Mucosa of rectum (tissue), 2 donors: Measurements from ENCODE around the gene SCUBE2.

Experiments
- H3K27ac ChIP-seq, 2 donors: one replicate each; pipeline ENCODE4 v1.7.0; 2013; ENCODE audit warnings: inconsistent platforms in 2 of 2, low read depth in 2 of 2, low read length in 2 of 2
- H3K27me3 ChIP-seq, 2 donors: one replicate each; pipeline ENCODE4 v1.7.0; 2013; ENCODE audit warnings: low read length in 2 of 2; ENCODE audit not compliant: control insufficient read depth in 2 of 2, insufficient read depth in 2 of 2
- H3K36me3 ChIP-seq, 2 donors: one replicate each; pipeline ENCODE4 v1.7.0; 2013; ENCODE audit warnings: low read length in 2 of 2; ENCODE audit not compliant: control insufficient read depth in 2 of 2, insufficient read depth in 2 of 2
- H3K4me1 ChIP-seq, 2 donors: one replicate each; pipeline ENCODE4 v1.7.0; 2013; ENCODE audit warnings: low read length in 2 of 2, mild to moderate bottlenecking in 1 of 2; ENCODE audit not compliant: control insufficient read depth in 2 of 2, insufficient read depth in 2 of 2
- H3K4me3 ChIP-seq, 2 donors: one replicate each; pipeline ENCODE4 v1.7.0; 2013; ENCODE audit warnings: low read length in 2 of 2
- H3K9ac ChIP-seq, 2 donors: one replicate each; pipeline ENCODE4 v1.7.0; 2013; ENCODE audit warnings: low read length in 2 of 2, low read depth in 1 of 2, mild to moderate bottlenecking in 1 of 2
- H3K9me3 ChIP-seq, 2 donors: one replicate each; pipeline ENCODE4 v1.7.0; 2013; ENCODE audit warnings: low read length in 2 of 2; ENCODE audit not compliant: control insufficient read depth in 2 of 2
- donor health status: healthy.
- donor health status: Normal muscosa, but diverticular disease.

The SCUBE2 gene

DNA sequence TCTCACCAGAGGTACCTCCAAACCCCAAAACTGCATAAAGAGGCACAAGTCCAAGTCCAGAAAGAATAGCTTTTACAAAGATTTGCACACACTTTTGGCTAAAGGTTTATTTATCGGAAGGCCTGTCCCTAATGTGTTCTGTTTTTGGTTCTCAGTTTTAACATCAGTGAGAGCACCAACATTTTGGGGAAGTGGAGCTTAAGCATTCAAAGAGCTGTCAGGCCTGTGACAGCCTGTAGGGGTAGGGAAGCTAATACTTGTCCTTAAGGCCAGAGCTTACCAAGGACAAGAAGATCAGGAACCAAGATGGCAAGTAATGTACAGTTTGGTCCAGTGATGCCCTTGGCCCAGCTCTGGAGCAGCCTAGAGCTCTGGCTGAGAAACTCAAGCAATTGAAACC is 38.9 kb upstream of the SCUBE2 start:
- H3K27ac ChIP-seq: no peak overlapping the region

DNA sequence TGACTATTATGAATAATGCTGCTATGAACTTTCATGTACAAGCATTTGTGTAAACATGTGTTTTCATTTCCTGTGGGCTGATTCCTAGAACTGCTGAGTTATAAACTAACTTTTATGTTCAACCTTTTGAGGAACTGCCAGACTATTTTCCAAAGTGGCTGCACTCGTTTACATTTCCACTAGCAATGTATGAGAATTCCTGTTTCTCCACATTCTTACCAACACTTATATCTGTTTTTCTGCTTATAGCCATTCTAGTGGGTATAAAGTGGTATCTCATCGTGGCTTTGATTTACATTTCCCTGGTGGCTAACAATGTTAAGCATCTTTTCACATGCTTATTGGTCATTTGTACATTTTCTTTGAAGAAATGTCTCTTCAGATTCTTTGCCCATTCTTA is 35.2 kb upstream of the SCUBE2 start:
- Histone ChIP-seq H3K4me3 (no peak overlapping the region), H3K4me1 (peaks cover 0 to 3% of the 10 kb centered on the region in 2 donors), H3K9ac (no peak overlapping the region), H3K36me3 (no peaks in the 10 kb centered on the region), H3K27ac (no peak overlapping the region), H3K27me3 (no peaks in the 10 kb centered on the region), H3K9me3 (no peaks in the 10 kb centered on the region)

More for the DNA sequence above, 38.9 kb upstream of the SCUBE2 start:
- Histone ChIP-seq H3K4me1 (peaks cover 0 to under 1% of the 10 kb centered on the region in 2 donors), H3K9me3 (no peaks in the 10 kb centered on the region), H3K9ac (no peak overlapping the region), H3K4me3 (no peak overlapping the region), H3K27me3 (no peaks in the 10 kb centered on the region), H3K36me3 (no peaks in the 10 kb centered on the region)

DNA sequence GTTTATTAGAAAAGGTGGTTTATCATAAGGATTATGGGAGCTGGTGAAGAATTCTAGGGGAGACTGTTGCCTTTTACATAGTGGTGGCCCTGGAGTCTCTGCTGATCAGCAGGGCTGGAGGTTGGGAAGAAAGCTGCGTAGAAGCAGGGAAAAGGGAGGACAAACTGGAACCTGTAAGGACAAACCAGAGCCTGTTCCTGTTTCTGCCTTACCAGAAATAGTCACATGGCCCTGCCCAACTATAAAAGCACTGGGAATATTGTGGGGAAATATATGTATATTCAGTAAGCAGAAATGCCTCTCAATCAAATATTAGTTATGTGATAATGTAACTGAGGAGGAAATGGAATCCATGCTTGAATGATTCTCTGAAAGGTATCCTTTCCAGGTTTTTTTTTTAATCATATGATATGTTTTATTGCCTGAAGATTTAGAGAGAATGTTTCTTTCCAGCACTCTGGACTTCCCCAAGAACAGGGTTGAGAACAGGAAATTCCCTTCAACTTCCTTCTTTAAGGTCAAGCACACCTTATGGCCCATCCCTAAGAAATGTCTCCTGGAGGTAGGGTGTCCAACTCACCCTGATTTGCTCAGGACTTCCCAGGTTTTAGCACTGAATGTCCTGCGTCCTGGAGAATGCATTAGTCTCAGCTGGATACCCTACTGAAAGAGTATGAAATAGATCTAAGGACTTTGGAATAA is 33.9 kb upstream of the SCUBE2 start:
- no peak overlapping the region for H3K27ac ChIP-seq
- H3K9me3 ChIP-seq: no peaks in the 10 kb centered on the region
- H3K9ac ChIP-seq: no peak overlapping the region
- no peak overlapping the region for H3K4me3 ChIP-seq
- peaks cover 0 to 3% of the 10 kb centered on the region in 2 donors for H3K4me1 ChIP-seq
- no peaks in the 10 kb centered on the region for H3K27me3 ChIP-seq
- no peaks in the 10 kb centered on the region for H3K36me3 ChIP-seq

GRCh38 chr11:9123595-9124304 is 32.4 kb upstream of the SCUBE2 start:
- Histone ChIP-seq H3K36me3 (no peaks in the 10 kb centered on the region), H3K4me1 (peaks cover 0 to 3% of the 10 kb centered on the region in 2 donors), H3K27me3 (no peaks in the 10 kb centered on the region), H3K9me3 (no peaks in the 10 kb centered on the region), H3K9ac (no peak overlapping the region), H3K27ac (no peak overlapping the region), H3K4me3 (no peak overlapping the region)

GRCh38 chr11:9121469-9121796 is 30.0 kb upstream of the SCUBE2 start:
- no peaks in the 10 kb centered on the region for H3K9me3 ChIP-seq
- H3K4me1 ChIP-seq: peaks cover 0 to 3% of the 10 kb centered on the region in 2 donors
- no peaks in the 10 kb centered on the region for H3K27me3 ChIP-seq
- no peak overlapping the region for H3K27ac ChIP-seq
- H3K4me3 ChIP-seq: no peak overlapping the region
- no peaks in the 10 kb centered on the region for H3K36me3 ChIP-seq
- no peak overlapping the region for H3K9ac ChIP-seq

DNA sequence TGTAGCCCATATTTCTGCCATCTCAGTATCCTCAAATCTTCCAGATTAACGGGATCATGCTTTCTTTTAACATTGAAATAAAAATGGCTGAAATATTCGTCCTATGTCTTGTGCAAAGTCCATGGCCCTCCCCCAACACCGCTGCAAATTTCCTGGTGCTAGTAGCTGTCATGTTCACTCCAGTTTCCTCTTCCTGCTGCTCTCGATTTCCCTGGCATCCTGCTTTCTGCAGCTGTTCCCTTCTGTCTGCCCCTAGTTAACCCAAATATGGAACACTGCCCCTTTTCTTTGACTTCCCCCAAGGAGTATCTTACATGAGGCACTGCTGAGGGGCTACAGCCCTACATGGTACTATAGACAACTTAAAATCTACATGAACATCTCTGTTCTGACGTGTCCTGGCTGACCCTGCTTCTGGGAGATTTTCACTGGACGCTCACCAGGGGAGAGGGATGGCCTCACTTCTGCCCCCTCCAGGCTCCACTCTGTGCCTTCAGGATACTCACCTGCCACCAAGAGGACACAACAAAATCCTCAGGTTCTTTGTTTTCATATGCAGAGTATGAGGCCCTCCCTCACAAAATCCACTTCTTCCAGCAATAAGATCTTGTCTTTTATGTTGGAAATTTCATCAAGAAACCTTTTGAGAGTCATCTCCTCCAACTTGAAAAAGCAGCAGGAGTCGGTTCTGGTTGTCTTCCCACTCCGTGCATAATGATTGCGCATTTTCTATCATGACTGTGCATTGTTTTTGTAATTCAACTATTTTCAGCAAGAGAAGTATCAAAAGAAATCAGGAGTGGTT is 29.5 kb upstream of the SCUBE2 start:
- Histone ChIP-seq H3K36me3 (no peaks in the 10 kb centered on the region), H3K27me3 (no peaks in the 10 kb centered on the region), H3K4me1 (peaks cover 0 to 3% of the 10 kb centered on the region in 2 donors), H3K9me3 (no peaks in the 10 kb centered on the region), H3K9ac (no peak overlapping the region), H3K4me3 (no peak overlapping the region), H3K27ac (no peak overlapping the region)

DNA sequence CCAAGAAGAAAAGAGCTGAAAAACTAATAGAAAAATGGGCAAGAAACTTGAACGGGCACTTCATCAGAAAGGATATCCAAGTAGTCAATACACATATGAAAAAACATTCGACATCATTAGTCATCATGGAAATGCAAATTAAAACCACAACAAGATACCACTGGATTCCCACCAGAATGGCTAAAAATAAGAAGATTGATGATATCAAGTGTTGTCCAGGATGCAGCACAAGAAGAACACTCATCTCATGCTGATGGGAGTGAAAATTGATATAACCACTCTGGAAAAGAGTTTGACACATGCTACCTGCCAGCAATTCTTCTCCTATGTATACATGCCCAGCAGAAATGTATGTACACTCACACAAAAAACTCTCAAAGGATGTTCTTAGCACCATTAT is 26.9 kb upstream of the SCUBE2 start:
- Histone ChIP-seq H3K36me3 (no peaks in the 10 kb centered on the region), H3K4me1 (no peaks in the 10 kb centered on the region), H3K27me3 (no peaks in the 10 kb centered on the region), H3K27ac (no peak overlapping the region), H3K4me3 (no peak overlapping the region), H3K9ac (no peak overlapping the region), H3K9me3 (no peaks in the 10 kb centered on the region)

DNA sequence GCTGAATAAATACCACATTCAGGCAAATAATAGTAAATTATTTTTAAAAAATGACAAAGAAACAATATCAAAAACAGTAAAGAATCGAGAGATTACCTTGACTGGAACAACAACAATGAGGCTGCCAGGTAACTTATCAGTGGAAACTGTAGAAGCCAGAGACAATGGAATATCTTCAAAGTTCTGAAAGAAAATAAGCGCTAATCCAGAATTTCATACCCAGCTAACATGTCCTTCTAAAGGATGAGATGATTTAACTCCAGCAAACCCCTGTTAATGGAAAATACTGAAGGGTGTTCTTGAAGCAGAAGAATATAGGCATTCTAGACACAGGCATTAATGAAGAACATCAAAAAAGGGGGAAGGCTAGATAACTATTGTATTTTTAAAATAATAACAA is 20.7 kb upstream of the SCUBE2 start:
- no peaks in the 10 kb centered on the region for H3K36me3 ChIP-seq

GRCh38 chr11:9109858-9110731 is 18.7 kb upstream of the SCUBE2 start:
- H3K9ac ChIP-seq: no peak overlapping the region
- no peaks in the 10 kb centered on the region for H3K9me3 ChIP-seq
- no peak overlapping the region for H3K4me3 ChIP-seq
- no peaks in the 10 kb centered on the region for H3K4me1 ChIP-seq
- no peaks in the 10 kb centered on the region for H3K36me3 ChIP-seq
- H3K27me3 ChIP-seq: no peaks in the 10 kb centered on the region
- H3K27ac ChIP-seq: no peak overlapping the region

More for the DNA sequence above, 20.7 kb upstream of the SCUBE2 start:
- Histone ChIP-seq H3K4me3 (no peak overlapping the region), H3K27me3 (no peaks in the 10 kb centered on the region), H3K9ac (no peak overlapping the region), H3K27ac (no peak overlapping the region), H3K9me3 (no peaks in the 10 kb centered on the region), H3K4me1 (no peaks in the 10 kb centered on the region)
